Left renal cortex interstitium (tissue), 4 donors: ENCODE measurements around the gene GBA2. TPM values are rescaled to one million over a fixed set of nuclear protein-coding genes. Genes with fewer than 3 reads are reported as not detected.

ENCODE experiments used
- DNase-seq, 4 donors: peaks; one replicate each; pipeline ENCODE4 v3.0.0-alpha.2; 2013; ENCODE audit warnings: low read depth in 4 of 4, low spot score in 2 of 4, missing footprints in 1 of 4
- polyA plus RNA-seq, 4 donors: library from polyadenylated mRNA; unstranded; fragments of 120-200 nt; gene quantifications; one replicate each; pipeline ENCODE4 v1.2.1, GENCODE V29; 2013; ENCODE audit not compliant: insufficient read length in 4 of 4

GBA2 gene
- 100 to 1,000 TPM in 2 of 4 donors, 10 to 100 TPM in 2; 91.6 to 145 (median 116) TPM for polyA plus RNA-seq

DNA sequence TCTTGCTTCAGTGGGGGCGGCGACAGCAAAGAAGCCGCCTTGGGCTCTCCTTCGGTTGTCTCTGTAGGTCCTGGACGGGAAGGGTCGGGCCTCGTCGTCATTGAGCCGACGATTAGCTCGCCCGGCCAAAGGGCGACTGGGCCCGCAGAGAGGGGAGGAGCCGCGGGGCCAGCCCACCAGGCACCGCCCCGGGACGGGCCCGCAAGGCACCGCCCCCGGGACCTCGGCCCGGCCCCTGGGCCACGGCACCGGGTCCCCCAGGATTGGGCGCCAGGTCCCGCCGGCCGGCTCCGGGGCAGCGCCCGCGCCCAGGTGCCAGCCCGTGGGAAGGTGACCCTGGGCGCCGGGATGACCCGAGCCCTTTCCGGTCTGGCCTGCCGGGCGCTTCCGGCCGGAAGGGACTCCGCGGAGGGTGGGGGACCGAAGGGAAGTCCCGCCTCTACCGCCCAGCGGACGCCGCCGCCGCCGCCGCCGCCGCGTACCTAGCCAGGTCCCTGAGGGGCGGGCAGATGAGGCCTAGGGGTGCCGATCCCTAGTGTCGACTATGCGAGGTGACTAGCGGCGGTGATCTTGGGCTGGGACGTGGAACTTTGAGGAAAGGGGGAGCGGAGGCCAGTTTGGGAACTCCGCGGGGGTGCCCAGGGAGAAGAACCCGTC is at the start of gene GBA2, which contains the start of gene RGP1:
Gene GBA2, minus strand, starts transcription at position 371 of the 657 bp plus-strand sequence. CDS start 524 bp downstream, outside the sequence.
Gene RGP1, plus strand, starts transcription at position 430 of the 657 bp plus-strand sequence. CDS start 469 bp downstream, outside the sequence.
- peak in 1 of 4 donors; percentile 60 for DNase-seq

GRCh38 chr9:35797311-35798109 is 48.5 kb upstream of the GBA2 start:
- no peak for DNase-seq

DNA sequence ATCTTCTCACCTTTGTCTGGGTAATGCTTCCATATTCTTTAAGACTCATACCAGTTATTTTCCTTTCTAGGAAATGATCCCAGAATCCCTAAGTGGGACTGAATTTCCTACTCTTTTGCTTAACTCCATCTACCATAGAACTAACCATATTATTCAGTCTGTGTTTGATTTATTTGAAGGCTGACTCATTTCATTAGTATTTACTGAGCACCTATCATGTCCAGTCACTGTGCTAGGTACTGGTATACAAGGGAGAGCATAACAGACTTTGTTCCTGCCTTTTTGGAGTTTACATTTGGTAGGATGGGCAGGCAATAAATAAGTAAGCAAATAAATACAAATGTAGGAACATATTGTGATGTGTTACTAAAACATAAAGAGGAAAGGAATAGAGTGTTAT is 46.7 kb upstream of the GBA2 start:
- no peak for DNase-seq

GRCh38 chr9:35793461-35793860 is 44.4 kb upstream of the GBA2 start:
- no peak for DNase-seq

GRCh38 chr9:35792826-35793225 is 43.8 kb upstream of the GBA2 start:
- no peak for DNase-seq

- no peak for DNase-seq
Observed at GRCh38 chr9:35792024-35792813, 43.2 kb upstream of the GBA2 start.

GRCh38 chr9:35791297-35791921 is 42.4 kb upstream of the GBA2 start, which contains the start of gene NPR2:
Gene NPR2, plus strand, starts transcription at chr9:35791591. Its CDS starts 818 bp downstream, at chr9:35792409.
- DNase-seq: no peak

DNA sequence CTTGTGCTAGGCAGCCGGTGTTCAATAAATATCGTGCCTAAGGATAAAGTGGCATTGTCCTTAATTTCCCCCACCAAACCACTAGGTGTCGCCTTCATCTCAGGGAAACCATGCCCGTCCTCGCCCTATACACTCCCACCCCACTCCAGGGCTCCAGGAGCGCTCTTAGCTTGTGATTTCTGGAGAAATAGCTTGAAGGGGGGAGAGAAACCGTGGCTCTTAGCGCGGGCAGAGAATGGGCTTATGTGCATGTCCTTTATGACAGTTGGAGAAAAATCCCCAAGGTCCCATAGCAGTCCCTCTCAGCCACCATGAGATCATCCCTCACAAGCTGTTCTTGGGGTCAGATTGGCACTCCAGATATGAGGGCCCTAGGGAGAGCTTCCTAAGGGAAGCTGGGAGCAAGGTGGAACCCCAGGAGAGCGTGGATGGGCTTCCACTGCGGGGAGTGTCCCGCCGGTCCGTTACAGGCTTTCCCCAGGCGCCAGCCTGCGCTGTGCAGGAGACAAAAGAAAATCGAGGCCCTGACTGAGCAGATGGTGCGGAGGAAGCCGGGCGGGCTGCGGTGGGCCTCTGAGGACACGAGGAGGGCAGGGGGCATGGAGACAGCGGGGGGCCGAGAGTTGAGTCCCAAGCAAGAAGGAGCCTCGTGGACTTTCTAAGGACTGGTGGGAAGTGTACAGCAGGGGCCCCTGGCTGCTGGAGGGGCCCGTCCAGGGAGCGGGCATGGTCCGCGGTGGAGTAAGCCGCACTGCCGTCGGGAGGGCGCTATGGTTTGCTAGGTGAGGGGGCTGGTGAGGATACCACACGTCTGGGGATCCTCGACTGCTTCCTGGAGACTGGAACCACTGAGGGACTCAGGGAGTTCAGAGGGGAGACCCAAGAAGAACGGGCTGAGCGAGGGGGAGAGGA is 41.6 kb upstream of the GBA2 start:
- DNase-seq: peak in 2 of 4 donors; percentile 60 to 80

- DNase-seq: no peak
Observed at GRCh38 chr9:35790025-35790384, 41.0 kb upstream of the GBA2 start.

DNA sequence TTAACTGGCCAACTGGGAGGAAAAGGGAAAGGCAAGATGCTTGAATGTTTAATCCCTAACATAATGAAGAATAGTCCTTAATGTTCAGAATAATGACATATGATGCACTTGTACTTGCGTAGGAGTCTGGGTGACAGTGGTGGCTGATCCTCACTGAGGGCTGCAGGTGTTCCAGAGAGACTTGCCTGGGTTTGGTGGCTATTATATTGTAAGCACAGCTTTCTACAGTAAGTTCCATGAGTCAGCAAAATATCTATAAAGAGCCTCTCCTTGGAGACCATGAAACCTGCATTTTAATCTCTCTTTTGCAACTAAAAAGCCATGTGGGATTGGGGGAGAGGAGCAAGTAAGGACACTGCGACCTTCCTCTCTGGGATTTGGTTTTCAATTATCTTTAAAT is 40.5 kb upstream of the GBA2 start:
- no peak for DNase-seq

- no peak for DNase-seq
Observed at GRCh38 chr9:35783418-35783817, 34.4 kb upstream of the GBA2 start.

DNA sequence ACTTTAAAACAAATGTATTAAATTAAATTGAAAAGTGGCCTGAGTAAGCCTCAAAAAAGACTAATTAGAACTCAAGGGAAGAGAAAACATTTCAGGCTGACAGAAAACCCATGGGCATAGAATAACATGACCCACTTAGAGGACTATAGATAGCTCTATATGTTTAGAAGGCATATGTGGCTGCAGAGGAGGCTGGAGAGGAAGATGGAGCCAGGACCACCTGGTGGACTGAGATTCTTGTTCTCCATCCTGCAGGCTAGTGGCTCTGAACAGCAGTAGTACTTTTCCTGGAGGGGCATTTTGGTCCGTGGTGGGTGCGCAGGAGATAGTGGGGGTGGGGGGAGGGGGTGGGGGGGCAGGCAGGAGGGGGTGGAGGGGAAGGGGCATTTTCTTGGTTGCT is 32.0 kb upstream of the GBA2 start:
- no peak for DNase-seq

DNA sequence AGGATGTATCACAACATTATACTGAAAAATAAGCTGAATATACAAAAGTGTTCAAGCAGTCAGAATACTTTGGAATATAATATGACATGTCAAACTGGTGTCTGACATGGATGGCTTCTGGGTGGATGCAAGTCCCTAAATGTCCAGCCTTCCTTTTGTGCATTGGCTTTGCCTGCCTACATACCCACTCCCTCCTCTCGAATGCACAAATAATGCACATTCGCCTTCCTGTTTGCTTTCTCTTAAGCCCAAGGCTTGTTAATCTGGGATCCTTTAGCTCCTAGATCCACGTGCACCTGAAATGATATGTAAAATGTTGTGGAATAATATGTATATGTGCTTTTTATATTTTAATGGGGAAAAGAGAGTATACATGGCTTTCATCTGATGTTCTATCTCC is 29.5 kb upstream of the GBA2 start:
- no peak for DNase-seq

- peak in 2 of 4 donors; percentile 30 to 52 for DNase-seq
Observed at GRCh38 chr9:35776018-35776417, 27.0 kb upstream of the GBA2 start.

DNA sequence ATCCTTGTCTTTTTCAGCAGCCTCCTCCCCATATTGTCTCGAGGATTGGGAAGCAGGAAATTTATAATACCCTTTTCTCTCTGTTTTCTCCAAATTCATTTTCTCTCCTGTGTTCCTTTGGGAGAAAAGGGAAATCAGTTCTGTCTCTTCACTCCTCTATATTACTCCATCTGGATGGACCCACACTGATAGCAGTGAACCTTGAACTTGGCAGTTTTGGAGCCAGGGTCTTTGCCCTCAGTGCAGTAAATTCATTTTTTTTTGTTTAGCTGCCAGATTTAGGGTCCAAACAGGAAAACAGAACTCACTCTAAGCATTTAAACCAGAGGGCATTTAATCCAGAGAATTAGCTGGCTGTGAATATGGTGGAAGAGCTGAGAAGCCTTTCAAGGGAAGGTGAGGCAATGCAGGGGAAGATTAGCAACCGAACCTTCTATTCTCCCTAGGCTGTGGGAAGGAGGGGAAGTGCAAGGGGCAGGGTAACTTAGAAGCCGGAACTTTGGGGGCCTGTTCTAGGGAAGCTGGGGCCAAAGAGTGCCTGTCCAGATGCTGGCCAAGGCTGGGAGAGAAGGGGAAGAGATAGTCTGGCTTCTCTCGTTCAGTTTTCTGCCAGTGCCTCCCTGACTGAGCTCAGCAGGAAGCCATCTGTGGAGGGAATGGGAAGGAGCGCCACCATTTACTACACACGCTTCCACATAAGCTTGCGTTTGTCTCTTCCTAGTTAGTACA is 26.0 kb upstream of the GBA2 start:
- DNase-seq: no peak

GRCh38 chr9:35771943-35772342 is 22.9 kb upstream of the GBA2 start:
- DNase-seq: no peak

- no peak for DNase-seq
Observed at GRCh38 chr9:35771534-35771933, 22.5 kb upstream of the GBA2 start.

DNA sequence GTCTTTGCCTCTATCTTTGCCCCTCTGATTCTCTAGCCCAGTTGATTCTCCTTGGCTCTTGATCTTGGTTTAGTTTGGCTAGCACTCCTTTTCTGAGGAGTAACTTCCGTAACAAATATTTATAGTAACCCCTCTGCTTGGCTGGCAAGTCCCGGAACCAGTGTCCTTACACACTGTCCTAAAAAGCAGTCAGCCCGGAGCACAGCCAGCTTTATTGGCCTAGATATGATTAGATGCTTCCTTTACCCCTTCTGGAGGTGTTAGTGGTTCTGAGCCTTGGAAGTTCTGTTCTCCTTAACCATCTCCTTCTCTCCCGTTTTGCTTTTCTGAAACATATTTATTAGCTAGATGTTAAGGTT is 22.0 kb upstream of the GBA2 start:
- no peak for DNase-seq

DNA sequence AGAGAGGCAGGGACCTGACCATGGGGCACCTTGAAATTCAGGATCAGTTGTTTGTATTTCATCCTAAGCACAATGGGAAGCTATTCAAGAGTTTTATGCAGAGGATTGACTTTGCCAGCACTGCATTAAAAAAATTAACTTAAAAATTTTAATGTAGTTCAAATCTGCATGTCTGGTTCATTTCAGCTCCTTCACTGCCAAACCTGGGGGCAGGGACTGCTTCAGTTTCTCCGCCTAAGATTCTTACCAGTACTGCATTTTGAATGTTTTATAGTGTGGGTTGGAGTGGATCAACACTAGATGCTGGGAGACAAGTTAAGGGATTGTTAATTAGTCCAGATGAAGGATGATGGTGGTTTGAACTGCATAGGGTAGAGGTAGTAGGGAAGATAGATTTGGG is 20.7 kb upstream of the GBA2 start:
- no peak for DNase-seq
